Stimulated activated CD4-positive, alpha-beta T cell treated with anti-CD3 and anti-CD28 coated beads, Interleukin-2, amount 100 ng/mL, for 48 hours (primary cell): Measurements from ENCODE around the gene CRYBA4.
A peak's percentile ranks its signal among the peaks of the same experiment; 100 is the strongest.
"Not testable (repeated sequence)": the region's sequence is repeated elsewhere in the genome, so short reads cannot be mapped to it uniquely, and the experiment has no call there.

Experiments
- DNase-seq, 2 donors: peaks; one replicate each; pipeline ENCODE4 v3.0.0-alpha.2; 2020

CRYBA4 gene

DNA sequence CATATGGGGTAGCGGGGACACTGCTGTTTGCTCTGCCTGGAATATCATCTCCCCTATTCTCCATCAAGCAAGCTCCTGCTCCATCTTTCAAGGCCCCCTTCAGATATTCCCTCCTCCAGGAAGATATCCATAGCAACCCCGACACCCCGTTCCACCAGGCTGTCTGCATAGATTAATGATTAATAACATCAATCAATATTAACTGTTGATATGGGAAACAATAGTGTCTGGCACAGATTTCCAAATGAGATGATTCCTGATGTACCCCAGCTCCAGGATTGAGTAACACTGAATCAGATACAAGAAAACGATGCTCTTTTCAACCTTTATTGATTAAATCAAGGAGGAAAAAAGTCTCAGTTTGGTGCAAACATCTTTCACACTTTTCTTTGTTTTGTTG is 24.3 kb upstream of the CRYBA4 start:
- no peak for DNase-seq

GRCh38 chr22:26599505-26599904 is 22.3 kb upstream of the CRYBA4 start:
- DNase-seq = no peak

GRCh38 chr22:26601726-26602125 is 20.0 kb upstream of the CRYBA4 start:
- no peak for DNase-seq

GRCh38 chr22:26602127-26602526 is 19.6 kb upstream of the CRYBA4 start:
- no peak for DNase-seq

DNA sequence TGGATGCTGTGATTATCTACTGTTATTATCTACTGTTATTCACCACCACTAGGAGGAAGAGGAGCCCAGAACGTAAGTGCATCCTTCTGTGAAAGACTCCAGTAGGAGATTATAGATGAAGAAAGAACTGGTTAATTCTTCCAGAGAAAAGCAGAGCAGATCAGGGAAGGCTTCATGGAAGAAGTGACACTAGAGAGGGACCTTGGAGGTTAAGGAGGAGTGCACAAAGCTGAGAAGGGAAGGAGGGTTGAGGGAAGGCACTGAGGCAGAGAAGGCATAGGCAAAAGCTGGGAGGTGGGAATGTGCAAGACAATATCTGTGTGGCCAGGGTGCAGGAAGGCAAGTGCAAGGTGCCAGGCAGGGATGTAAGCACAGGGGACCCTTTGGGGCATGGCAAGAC is 17.4 kb upstream of the CRYBA4 start:
- no peak for DNase-seq

DNA sequence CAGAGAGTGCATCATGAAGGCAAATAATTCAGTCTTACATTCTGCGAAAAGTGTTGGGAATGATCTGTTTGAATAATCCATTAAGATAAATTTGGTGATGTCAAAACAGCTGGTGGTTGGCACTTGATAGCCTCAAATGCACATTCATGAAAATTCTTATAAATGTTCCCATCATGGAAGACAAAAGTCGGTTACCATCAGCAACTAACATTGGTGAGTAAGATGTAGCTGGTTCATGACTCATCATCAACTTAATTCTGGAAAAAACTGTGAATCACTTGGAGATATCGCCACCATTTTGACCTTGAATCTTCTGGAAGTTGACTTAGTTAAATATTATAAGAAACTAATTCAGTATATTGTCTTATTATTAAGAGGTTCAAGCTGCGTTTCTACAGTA is 15.2 kb upstream of the CRYBA4 start:
- DNase-seq = no peak

DNA sequence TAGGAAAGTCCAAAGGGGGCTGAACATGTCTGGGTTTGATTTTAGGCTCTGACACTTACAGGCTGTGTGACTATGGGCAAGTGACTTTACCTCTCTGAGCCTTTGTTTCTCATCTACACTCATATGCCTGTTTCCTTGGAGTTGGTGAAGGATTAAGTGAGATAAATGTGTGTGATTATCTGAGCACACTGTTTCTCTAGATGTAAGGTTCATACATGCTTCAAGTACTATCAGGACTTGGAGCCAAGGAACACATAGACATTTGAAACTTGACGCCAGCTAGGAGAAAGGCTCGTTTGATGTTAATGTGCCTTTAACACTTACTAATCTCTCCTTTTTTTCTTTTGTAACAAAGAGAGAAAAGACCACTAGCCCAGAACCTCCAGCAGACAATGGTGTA is 13.6 kb upstream of the CRYBA4 start:
- no peak for DNase-seq

DNA sequence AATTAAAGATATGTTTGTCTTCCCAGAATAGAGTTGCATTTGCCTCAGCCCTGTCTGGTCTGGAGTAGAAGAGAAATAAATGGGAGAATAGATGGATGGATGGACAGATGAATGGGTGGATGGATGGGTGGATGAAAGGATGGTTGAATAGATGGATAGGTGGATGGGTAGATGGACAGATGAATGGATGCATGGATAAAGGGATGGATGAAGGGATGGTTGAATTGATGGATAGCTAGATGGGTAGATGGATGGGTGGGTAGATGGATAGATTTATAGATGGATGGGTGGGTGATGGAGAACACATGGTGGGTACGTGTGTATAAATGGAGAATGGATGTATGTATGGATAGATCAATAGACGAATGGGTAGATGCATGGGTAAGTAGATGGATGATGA is 12.5 kb upstream of the CRYBA4 start:
- DNase-seq = no peak

DNA sequence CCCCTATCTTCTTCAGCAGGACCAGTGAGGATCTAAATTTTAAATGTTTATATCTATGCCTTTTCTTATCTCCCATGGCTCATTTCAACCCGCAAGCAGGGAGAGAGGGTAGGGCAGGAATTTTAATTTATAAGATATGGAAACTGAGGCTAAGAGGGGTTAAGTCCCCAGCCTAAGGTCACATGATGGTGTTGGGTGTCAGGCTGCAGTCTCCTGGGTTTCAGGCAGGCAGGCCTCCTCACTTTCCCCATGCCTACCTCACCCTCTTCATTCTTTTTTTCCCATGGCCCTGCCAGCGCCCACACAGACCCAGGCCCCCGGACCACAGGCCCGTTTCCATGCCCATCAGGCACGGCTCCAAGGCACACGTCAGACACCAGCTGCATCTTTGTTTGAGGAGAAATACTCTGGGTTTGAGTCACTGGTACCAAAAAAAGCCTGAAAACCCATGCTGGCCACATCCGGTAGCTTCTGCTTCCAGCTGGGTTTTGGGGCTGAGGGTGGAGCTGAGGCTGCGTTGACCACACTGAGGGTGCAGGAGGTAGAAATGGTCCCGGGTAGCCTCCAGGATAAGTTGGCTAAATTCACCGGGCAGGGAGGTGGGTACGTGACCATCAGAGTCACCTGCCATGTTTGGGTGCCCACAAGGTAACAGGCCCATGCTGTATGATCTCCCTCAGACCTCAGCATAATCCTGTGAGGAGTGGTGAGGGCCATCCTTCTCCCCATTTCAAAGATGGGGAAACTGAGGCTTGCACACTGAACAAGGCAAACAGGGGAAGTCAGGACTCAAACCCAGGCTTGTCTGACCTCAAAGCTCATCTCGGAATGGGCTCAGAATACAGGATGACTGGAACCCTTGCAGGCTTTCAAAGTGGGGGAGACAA is 11.4 kb upstream of the CRYBA4 start:
- DNase-seq = peak; percentile 33

DNA sequence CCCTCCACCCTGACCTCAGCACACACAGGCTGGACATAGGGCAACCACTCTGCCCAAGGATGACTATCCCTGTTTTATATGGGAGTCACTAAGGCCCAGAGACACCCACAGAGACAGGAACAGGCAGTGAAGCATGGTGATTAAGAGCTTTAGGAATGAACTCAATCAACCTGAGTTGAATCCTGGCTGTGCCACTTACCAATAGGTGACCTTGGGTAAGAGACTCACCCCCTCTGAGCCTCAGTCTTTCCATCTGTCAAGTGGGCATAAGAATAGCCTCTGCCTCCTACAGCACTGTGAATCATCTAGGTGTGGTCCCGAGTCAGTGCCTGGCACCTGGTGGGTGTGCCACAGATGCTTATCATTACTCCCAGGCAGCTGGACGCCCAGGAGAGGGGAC is 10.8 kb upstream of the CRYBA4 start:
- no peak for DNase-seq

DNA sequence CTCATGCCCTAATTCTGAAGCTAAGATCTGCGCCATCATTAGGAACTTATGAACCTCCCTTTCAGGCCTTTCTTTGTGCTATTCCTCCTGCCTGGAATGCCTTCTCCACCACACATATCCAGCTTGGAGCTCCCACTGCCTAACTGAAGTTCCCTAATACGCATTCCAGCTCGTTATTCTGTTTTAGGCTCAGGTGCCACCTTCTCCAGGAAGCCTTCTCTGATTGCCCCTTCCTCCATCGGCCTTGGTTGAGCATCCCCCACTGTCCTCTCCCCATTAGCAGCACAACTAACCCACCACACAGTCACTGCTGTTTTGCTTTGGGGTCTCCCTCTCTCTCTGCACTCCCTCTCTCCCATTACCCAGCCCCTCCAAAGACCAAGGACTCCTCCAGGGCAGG is 9.1 kb upstream of the CRYBA4 start:
- DNase-seq = no peak

- DNase-seq = not testable (repeated sequence)
Observed at GRCh38 chr22:26613753-26614152, 8.0 kb upstream of the CRYBA4 start.

- no peak for DNase-seq
Observed at GRCh38 chr22:26614322-26614721, 7.4 kb upstream of the CRYBA4 start.

GRCh38 chr22:26615149-26615548 is 6.6 kb upstream of the CRYBA4 start:
- no peak for DNase-seq

DNA sequence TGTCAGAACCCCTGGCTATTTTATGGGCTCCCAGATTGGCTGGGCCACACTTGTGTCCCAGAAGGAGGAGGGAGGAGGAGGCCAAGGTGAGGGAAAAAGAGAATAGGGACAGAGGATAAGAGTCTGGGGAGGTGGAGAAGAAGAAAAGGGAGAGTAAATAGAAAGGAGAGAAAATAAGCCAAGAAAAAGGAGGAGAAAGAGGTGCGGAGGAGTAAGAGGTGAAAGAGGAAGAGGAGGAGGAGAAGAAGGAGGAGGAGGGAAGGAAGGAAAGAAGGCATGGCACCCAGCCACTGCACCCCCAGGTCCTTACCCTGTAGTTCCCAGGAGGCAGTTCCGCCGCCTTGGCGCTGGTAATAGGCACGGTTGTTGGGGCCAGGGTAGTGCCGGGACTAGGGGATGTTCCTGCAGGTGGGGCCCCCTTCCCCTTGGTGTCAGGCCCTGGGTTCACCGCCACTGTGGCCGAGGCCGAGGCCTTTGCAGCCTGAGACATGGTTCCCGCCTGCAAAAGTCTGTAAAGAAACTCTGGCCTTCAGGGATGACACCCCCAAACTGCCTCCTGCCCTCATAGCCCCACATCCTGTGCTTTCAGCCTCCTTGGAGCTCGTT is 5.8 kb upstream of the CRYBA4 start:
- DNase-seq = no peak

- no peak for DNase-seq
Observed at GRCh38 chr22:26616650-26617049, 5.1 kb upstream of the CRYBA4 start.

DNA sequence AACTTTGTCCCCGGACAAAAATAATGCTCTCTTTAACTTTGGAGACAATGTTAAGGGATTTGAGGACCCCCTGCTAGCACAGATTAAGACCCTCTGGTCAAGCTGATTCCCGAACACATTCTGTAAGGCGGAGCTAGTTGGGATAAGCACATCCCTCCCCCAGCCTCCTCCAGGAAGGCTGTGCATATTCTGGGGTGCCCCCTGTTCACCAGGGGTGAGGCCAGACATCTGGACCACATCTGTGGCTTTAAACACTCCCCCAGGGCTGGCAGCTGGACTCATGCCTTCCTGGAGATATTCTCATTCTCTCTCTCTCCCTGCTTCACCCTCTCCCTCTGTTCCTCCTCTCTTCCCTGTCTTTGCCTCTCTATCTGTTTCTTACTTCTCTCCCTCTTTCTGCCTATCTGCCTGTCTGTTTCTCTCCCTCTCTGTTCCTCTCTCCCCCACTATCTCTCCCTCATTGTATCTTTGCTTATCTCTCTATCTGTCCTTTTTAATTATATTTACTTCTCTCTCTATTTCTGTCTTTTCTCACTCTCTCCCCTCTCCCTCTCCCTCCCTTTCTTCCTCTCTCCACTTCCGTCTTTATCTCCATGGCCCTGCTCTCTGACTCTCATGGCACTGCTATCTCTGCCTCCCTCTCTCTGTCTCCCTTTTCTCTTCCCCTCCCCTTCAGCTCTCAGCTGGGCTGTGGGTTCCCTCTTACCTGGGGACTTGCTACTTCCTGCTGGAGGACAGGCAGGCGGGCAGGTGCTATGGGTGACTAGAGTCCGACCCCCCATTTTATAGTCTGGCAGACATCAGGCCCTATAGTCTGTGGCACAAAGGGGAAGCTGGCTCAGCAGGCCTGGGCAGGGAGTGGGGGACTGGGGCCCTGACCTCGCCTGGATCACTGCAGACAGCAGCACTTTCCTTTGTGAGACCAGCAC is 4.2 kb upstream of the CRYBA4 start, which contains the start of gene CRYBB1:
Gene CRYBB1 (minus strand): TSS at position 757 of the 929 bp plus-strand sequence. CDS start 1,708 bp downstream, outside the sequence.
- DNase-seq = no peak

DNA sequence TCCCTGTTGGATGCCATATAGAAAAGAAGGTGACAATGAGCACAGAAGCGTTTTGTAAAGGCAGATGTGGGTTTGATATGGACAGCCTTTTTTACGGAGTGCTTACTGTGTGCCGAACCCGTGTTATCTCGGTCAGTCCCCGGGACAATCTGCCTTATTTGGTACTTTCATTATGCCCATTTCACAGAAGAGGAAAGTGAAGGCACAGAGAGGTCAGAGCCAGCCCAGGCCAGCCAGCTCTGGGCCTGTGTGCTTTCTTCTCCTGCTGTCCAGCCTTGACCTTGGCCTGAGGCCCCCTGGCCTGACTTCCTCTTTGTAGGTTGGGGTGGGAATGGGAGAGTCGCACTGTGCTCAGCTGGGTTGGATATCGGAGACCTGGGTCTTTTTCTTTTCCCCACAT is 3.3 kb upstream of the CRYBA4 start:
- no peak for DNase-seq

DNA sequence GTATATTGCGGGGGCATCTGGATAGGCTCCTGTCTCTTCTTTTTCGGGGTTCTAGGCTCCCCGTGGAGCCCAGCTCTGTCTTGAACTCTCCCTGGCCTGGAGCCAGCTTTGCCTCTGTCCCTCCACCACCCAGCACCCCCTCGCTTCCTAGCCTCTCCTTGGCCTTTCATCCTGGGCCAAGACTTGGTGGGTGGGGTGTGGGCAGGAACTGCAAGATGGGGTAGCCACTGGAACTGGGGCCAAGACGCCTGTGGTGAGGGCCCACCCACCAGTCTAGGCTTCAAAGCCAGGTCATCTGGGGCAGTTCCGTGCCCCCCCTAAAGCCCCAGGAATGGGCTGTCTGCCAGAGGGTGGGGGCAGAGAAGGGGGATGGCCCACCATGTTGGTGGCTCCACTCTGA is 2.3 kb upstream of the CRYBA4 start:
- DNase-seq = no peak

DNA sequence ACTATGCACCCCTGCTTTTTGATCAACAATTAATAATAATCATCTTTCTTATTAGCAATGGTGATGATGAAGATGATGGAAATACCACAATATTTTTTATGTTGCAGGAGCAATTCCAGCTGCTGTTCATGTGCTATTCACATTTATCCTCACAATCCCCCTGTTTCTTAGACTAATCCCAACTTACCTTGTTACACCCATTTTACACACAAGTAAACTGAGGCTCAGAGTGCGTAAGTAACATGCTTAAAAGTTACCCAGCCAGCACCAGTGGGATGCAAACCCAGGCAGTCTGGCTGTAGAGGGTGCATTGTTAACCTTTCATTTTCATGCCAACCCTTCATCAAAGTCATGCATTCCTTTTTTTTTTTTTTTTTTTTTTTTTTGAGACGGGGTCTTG is 1.6 kb upstream of the CRYBA4 start:
- no peak for DNase-seq

- no peak for DNase-seq
Observed at GRCh38 chr22:26623984-26624383, 2.2 kb downstream of the CRYBA4 start.

DNA sequence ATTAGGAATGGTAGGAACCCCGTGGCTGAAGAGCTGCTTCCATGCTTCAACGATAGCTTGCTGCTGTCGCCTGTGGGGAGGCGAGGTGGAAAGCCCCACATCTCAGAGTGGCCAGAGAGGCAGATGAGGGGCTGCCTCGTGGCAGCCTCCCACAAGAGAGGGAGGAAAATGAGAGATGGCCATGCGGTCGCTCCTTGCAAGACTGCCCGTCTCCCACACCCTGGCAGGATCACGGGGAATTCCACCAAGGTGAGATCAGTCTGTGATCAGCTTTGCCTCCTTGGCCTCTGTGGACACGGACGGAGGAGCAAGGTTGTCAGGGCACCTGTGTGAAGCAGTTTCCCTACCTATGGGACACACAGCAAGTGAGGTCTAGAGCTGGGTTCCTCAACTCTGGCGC is 3.0 kb downstream of the CRYBA4 start:
- DNase-seq = no peak

DNA sequence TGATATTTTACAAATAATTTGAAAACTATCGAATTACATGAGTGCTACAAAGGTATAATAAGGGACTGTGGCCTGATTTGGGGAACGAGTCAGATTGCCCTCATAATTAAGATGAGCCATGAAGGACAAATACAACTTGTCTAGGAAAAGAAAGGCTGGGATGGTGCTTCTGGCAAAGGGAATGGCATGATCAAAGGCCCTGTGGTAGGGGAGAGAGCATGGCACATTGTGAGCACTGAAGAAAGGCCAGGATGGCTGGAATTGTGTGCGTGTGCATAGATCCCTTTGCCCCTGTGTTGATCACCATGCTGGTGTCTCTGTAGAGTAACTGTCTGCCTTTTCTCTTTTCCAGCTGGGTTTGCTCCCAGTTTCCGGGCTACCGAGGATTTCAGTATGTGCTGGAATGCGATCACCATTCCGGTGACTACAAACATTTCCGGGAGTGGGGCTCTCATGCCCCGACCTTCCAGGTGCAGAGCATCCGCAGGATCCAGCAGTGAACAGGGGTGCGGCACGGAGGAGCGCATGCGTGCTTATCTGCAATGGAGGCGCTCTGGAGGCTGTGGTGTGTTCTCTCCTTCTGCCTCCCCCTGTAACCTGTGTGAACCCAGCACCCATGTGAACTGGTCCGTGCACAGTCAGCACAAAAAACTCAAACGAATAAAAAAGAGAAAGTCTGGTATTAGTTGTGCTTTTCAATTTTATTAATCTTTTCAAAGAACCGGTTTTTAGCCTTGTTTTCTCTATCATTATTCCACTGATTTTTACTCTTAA is 8.4 kb downstream of the CRYBA4 start:
- DNase-seq = no peak
